GM18951 (cell line): Measurements from ENCODE around the gene HOXA3.
A peak's percentile ranks its signal among the peaks of the same experiment; 100 is the strongest.

Source experiments
- POLR2A ChIP-seq: IDR thresholded peaks from 4 replicates; pipeline ENCODE4 v1.6.1; 2011; ENCODE audit warnings: mild to moderate bottlenecking; ENCODE audit not compliant: insufficient read length, insufficient read depth; ENCODE audit errors: extremely low read depth
- in situ Hi-C: fragments of 300-500 bp; cut with MboI; formaldehyde crosslinking; loops from one replicate; pipeline ENCODE4 v1.12.0; 2022; ENCODE audit warnings: low sequenced_read_pairs, mixed read lengths, inconsistent platforms; ENCODE audit not compliant: unreplicated experiment

The HOXA3 gene

GRCh38 chr7:27172315-27172774 is 20.0 kb upstream of the HOXA3 start:
- in situ Hi-C loops = loop anchor here (10.0 kb wide), 1 partner anchor 1318 kb away; no protein-coding TSS in a partner anchor
- TF ChIP-seq POLR2A = no peak

- in situ Hi-C loops = loop anchor here (10.0 kb wide), 1 partner anchor 1317 kb away; no protein-coding TSS in a partner anchor
- no peak for TF ChIP-seq POLR2A
Observed at GRCh38 chr7:27171637-27172314, 19.4 kb upstream of the HOXA3 start.

- in situ Hi-C loops = loop anchor here (10.0 kb wide), 1 partner anchor 1316 kb away; no protein-coding TSS in a partner anchor
- no peak for TF ChIP-seq POLR2A
Observed at GRCh38 chr7:27171325-27171636, 18.9 kb upstream of the HOXA3 start.

GRCh38 chr7:27170426-27171324 is 18.3 kb upstream of the HOXA3 start:
- in situ Hi-C loops = loop anchor here (10.0 kb wide), 1 partner anchor 1316 kb away; no protein-coding TSS in a partner anchor
- no peak for TF ChIP-seq POLR2A

GRCh38 chr7:27169658-27170425 is 17.5 kb upstream of the HOXA3 start:
- TF ChIP-seq POLR2A = no peak
- in situ Hi-C loops = loop anchor here (10.0 kb wide), 1 partner anchor 1315 kb away; no protein-coding TSS in a partner anchor

GRCh38 chr7:27168265-27168947 is 16.0 kb upstream of the HOXA3 start:
- in situ Hi-C loops = no loop called here
- TF ChIP-seq POLR2A = no peak

- TF ChIP-seq POLR2A = no peak
- in situ Hi-C loops = no loop called here
Observed at GRCh38 chr7:27167916-27168264, 15.5 kb upstream of the HOXA3 start.

GRCh38 chr7:27166531-27167505 is 14.4 kb upstream of the HOXA3 start:
- in situ Hi-C loops = no loop called here
- no peak for TF ChIP-seq POLR2A

GRCh38 chr7:27165996-27166530 is 13.7 kb upstream of the HOXA3 start:
- no peak for TF ChIP-seq POLR2A
- in situ Hi-C loops = no loop called here

GRCh38 chr7:27165089-27165995 is 13.0 kb upstream of the HOXA3 start, which contains the start of gene HOXA9:
TSS of gene HOXA9 (minus strand) at chr7:27165537. CDS start at chr7:27165457, 80 bp downstream.
- TF ChIP-seq POLR2A = peak; percentile 50
- in situ Hi-C loops = no loop called here
